B cell (primary cell): ENCODE results near the gene PDZD2. TPM values are rescaled to one million over a fixed set of nuclear protein-coding genes. Genes with fewer than 3 reads are reported as not detected.
"Not testable (repeated sequence)": the region's sequence is repeated elsewhere in the genome, so short reads cannot be mapped to it uniquely, and the experiment has no call there.

Source experiments
- ATAC-seq: fragments of 200-7000 bp; cut with Tn5 transposase; one replicate; pipeline ENCODE4 v1.10.0; 2021; ENCODE audit warnings: low read depth, mild to moderate bottlenecking, moderate number of reproducible peaks, moderate library complexity
- CTCF ChIA-PET: fragments of 350-600 bp; sonication (Branson Sonifier 250); formaldehyde crosslinking; loops from one replicate; lab custom pipeline; 2021; ENCODE audit warnings: antibody characterized with exemption, inconsistent platforms; lab: Charles Lee
- POLR2A ChIA-PET: fragments of 350-600 bp; sonication (Branson Sonifier 250); formaldehyde crosslinking; loops from one replicate; lab custom pipeline; 2021; ENCODE audit warnings: antibody characterized with exemption; lab: Charles Lee
- DNase-seq: peaks from one replicate; pipeline ENCODE4 v3.0.0; 2013
- H2AFZ ChIP-seq: 2 replicates; pipeline ENCODE4 v1.6.1; 2012; ENCODE audit warnings: mild to moderate bottlenecking, low read depth, low read length; ENCODE audit not compliant: insufficient read depth, poor library complexity, severe bottlenecking
- H3K27ac ChIP-seq, 2 donors: 1 replicate in 1 of 2; 2 replicates in 1 of 2; pipeline ENCODE4 v1.5.1; 2012 to 2013; ENCODE audit warnings: low read length in 2 of 2, mild to moderate bottlenecking in 2 of 2, moderate library complexity in 1 of 2
- H3K27me3 ChIP-seq, 4 experiments: fragments of 200-600 bp in 1 of 4; sonication (generic) in 1 of 4; replicated peaks in 1 of 4; 1 replicate in 2 of 4; 2 replicates in 2 of 4; pipeline versions ENCODE4 v1.6.1 to v1.7.0; 2013 to 2016; ENCODE audit warnings: low read length in 3 of 4, mild to moderate bottlenecking in 2 of 4, mixed read lengths in 1 of 4, moderate library complexity in 1 of 4; ENCODE audit not compliant: insufficient read depth in 4 of 4, control insufficient read depth in 3 of 4; ENCODE audit errors: control extremely low read depth in 1 of 4
- H3K36me3 ChIP-seq, 2 experiments: replicated peaks in 1 of 2; 1 replicate in 1 of 2; 2 replicates in 1 of 2; pipeline versions ENCODE4 v1.6.1 to v1.7.1; 2013; ENCODE audit warnings: low read length in 1 of 2; ENCODE audit not compliant: insufficient read depth in 2 of 2, control insufficient read depth in 1 of 2; ENCODE audit errors: control extremely low read depth in 1 of 2, extremely low read depth in 1 of 2
- H3K4me1 ChIP-seq, 2 donors: fragments of 200-600 bp in 1 of 2; sonication (generic) in 1 of 2; 1 replicate in 1 of 2; 2 replicates in 1 of 2; pipeline versions ENCODE4 v1.5.1 to v1.6.1; 2013 to 2017; ENCODE audit warnings: low read length in 2 of 2; ENCODE audit not compliant: control insufficient read depth in 2 of 2, insufficient read depth in 2 of 2
- H3K4me2 ChIP-seq: replicated peaks from 2 replicates; pipeline ENCODE3; 2012; ENCODE audit warnings: mild to moderate bottlenecking, low read depth, low read length; ENCODE audit not compliant: poor library complexity, severe bottlenecking
- H3K4me3 ChIP-seq, 5 experiments: fragments of 200-600 bp in 1 of 5; sonication (generic) in 1 of 5; 1 replicate in 3 of 5; 2 replicates in 2 of 5; pipeline versions ENCODE4 v1.5.1 to v1.7.0; 2011 to 2016; ENCODE audit warnings: low read length in 4 of 5, mild to moderate bottlenecking in 4 of 5, low read depth in 2 of 5, control low read depth in 1 of 5, moderate library complexity in 1 of 5; ENCODE audit not compliant: insufficient read depth in 1 of 5; ENCODE audit errors: control extremely low read depth in 1 of 5, extremely low read depth in 1 of 5
- H3K79me2 ChIP-seq: fragments of 200-600 bp; sonication (generic); one replicate; pipeline ENCODE4 v1.6.0; 2016; ENCODE audit warnings: low read length; ENCODE audit not compliant: control insufficient read depth, insufficient read depth
- H3K9ac ChIP-seq: fragments of 200-600 bp; sonication (generic); 2 replicates; pipeline ENCODE4 v1.6.1; 2017; ENCODE audit warnings: mild to moderate bottlenecking, low read length, moderate library complexity
- H3K9me3 ChIP-seq, 3 donors: one replicate each; pipeline versions ENCODE4 v1.6.1 to v1.7.1; 2013; ENCODE audit warnings: low read length in 2 of 3; ENCODE audit not compliant: control insufficient read depth in 2 of 3, insufficient read depth in 1 of 3; ENCODE audit errors: control extremely low read depth in 1 of 3
- H4K20me1 ChIP-seq: 2 replicates; pipeline ENCODE4 v1.6.0; 2012; ENCODE audit warnings: mild to moderate bottlenecking, low read length; ENCODE audit not compliant: insufficient read depth, control insufficient read depth, poor library complexity, severe bottlenecking
- H3K27ac Mint-ChIP-seq: one replicate; pipeline ENCODE4 v1.8.0; 2021; ENCODE audit warnings: mixed read lengths
- H3K27me3 Mint-ChIP-seq: one replicate; pipeline ENCODE4 v1.8.0; 2021; ENCODE audit warnings: mixed read lengths
- H3K4me1 Mint-ChIP-seq: one replicate; pipeline ENCODE4 v1.8.0; 2021; ENCODE audit warnings: mixed read lengths
- H3K4me3 Mint-ChIP-seq: one replicate; pipeline ENCODE4 v1.8.0; 2021; ENCODE audit warnings: mixed read lengths
- H3K9me3 Mint-ChIP-seq: one replicate; pipeline ENCODE4 v1.8.0; 2022; ENCODE audit warnings: mixed read lengths; ENCODE audit not compliant: insufficient read depth
- CTCF ChIP-seq: fragments of 200-600 bp; IDR thresholded peaks from one replicate; pipeline ENCODE4 v1.8.0; 2022; ENCODE audit warnings: antibody characterized with exemption, mild to moderate bottlenecking
- EZH2 ChIP-seq: IDR thresholded peaks from 2 replicates; pipeline ENCODE4 v1.6.1; 2012; ENCODE audit warnings: borderline replicate concordance, low read depth, mild to moderate bottlenecking, moderate library complexity, low read length; ENCODE audit not compliant: insufficient read depth, poor library complexity, severe bottlenecking
- WGBS: methylation state at CpG from one replicate; pipeline ENCODE4 v1.1.5; 2013; ENCODE audit warnings: missing lambda C conversion rate; ENCODE audit not compliant: insufficient coverage; 5-methylcytosine and 5-hydroxymethylcytosine counted together
- intact Hi-C: fragments of 100-400 bp; cut with micrococcal nuclease; formaldehyde crosslinking; loops from one replicate; pipeline ENCODE4 v1.10.0; 2022
- polyA plus RNA-seq: library from polyadenylated mRNA; depleted of rRNA; stranded (reverse); fragments of >200 nt; gene quantifications from 2 replicates; pipeline ENCODE4 v1.2.3, GENCODE V29; 2012
- total RNA-seq, 2 donors: library from RNA; stranded (reverse); fragments of 120-200 nt in 1 of 2; gene quantifications; 1 replicate in 1 of 2; 2 replicates in 1 of 2; pipeline versions ENCODE4 v1.2.3 to v1.2.4, GENCODE V29; 2013 to 2022

The PDZD2 gene
- total and polyA plus RNA-seq, 2 donors (not counting 1 experiment from before 2014, with no cell fraction given) = not detected

GRCh38 chr5:32116574-32117313 is 477.8 kb downstream of the PDZD2 start:
- H3K4me3 Mint-ChIP-seq = no peak overlapping the region
- H3K9me3 Mint-ChIP-seq = no peaks in the 10 kb centered on the region
- H3K27me3 Mint-ChIP-seq = no peaks in the 10 kb centered on the region
- H3K79me2 ChIP-seq = no peaks in the 10 kb centered on the region
- H3K4me1 ChIP-seq = no peaks in the 10 kb centered on the region
- intact Hi-C loops = no loop called here
- ChIA-PET CTCF (no interaction called here), POLR2A (interaction anchor here (0.7 kb wide), 1 partner anchor 57 kb away, joined by 6 read pairs; the partner anchor contains the start of gene GOLPH3)
- no peak overlapping the region for H3K4me2 ChIP-seq
- no peak overlapping the region for H3K27ac Mint-ChIP-seq
- H4K20me1 ChIP-seq = no peaks in the 10 kb centered on the region
- H3K36me3 ChIP-seq = peaks cover 11 to 29% of the 10 kb centered on the region in 2 experiments
- no peak overlapping the region for H3K9ac ChIP-seq
- H3K4me1 Mint-ChIP-seq = no peaks in the 10 kb centered on the region
- ATAC-seq (no peak), DNase-seq (no peak)
- H3K27ac ChIP-seq = no peak overlapping the region
- WGBS = 100% methylated on average over 1 of the region's 4 CpGs
- no peaks in the 10 kb centered on the region for H3K9me3 ChIP-seq
- TF ChIP-seq EZH2 = no peak
- TF ChIP-seq CTCF = no peak
- no peak overlapping the region for H3K4me3 ChIP-seq
- no peaks in the 10 kb centered on the region for H3K27me3 ChIP-seq
- no peak overlapping the region for H2AFZ ChIP-seq

- H4K20me1 ChIP-seq, H3K27me3 ChIP-seq, H3K9me3 ChIP-seq, H3K27me3 Mint-ChIP-seq, H3K9me3 Mint-ChIP-seq, H3K9ac ChIP-seq, H3K79me2 ChIP-seq, ATAC-seq, H3K27ac Mint-ChIP-seq, H3K4me3 Mint-ChIP-seq, H2AFZ ChIP-seq, intact Hi-C loops, H3K4me2 ChIP-seq, DNase-seq, POLR2A ChIA-PET, H3K4me3 ChIP-seq, H3K27ac ChIP-seq, H3K4me1 ChIP-seq, CTCF ChIA-PET, H3K4me1 Mint-ChIP-seq: not testable (repeated sequence)
- H3K36me3 ChIP-seq = peaks cover 11 to 29% of the 10 kb centered on the region in 2 experiments
- 100% methylated on average over 5 of the region's 8 CpGs for WGBS
These were observed 480.0 kb downstream of the PDZD2 start for GRCh38 chr5:32118922-32119321.
